Measurements from ENCODE around the gene ANKEF1. TPM values are rescaled to one million over a fixed set of nuclear protein-coding genes. Genes with fewer than 3 reads are reported as not detected.

The ANKEF1 gene
- total RNA-seq, 1 donor from 2014 or later, result 4.2 TPM

DNA sequence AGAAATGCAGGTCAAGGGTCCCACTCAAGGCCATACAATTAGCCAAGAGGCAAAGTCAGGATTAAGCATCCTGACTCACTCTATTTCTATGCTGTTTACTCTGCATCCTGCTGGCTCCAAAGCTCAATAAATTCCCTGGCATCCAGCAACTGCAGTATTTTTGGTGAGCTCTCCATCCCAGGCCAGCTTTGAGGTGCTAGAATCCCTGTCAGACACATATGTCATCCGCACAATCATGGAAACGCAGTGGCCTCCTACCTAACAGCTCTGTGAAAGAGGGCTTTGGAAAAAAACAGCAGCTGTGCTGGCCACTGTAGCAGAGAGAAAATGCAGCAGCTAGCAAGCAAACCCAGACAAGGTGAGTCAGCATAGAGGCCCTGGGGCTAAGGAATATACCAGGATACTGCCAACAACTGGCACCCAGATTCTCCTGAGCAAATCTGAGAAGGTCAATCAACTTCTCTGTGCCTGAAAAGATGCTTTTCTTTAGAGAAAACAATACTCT, 58.4 kb downstream of the ANKEF1 start:
- Histone ChIP-seq H3K27me3 (ENCODE audit: control insufficient read depth, insufficient read depth, low read length) (no peaks in the 10 kb centered on the region), H3K4me3 (ENCODE audit: low read depth, low read length) (no peak overlapping the region), H3K36me3 (ENCODE audit: control insufficient read depth, insufficient read depth, low read length) (no peaks in the 10 kb centered on the region)
- no peak for FAIRE-seq
- DNase-seq (ENCODE audit: low read depth), result peak; percentile 87
- TF ChIP-seq, protein P1, sequence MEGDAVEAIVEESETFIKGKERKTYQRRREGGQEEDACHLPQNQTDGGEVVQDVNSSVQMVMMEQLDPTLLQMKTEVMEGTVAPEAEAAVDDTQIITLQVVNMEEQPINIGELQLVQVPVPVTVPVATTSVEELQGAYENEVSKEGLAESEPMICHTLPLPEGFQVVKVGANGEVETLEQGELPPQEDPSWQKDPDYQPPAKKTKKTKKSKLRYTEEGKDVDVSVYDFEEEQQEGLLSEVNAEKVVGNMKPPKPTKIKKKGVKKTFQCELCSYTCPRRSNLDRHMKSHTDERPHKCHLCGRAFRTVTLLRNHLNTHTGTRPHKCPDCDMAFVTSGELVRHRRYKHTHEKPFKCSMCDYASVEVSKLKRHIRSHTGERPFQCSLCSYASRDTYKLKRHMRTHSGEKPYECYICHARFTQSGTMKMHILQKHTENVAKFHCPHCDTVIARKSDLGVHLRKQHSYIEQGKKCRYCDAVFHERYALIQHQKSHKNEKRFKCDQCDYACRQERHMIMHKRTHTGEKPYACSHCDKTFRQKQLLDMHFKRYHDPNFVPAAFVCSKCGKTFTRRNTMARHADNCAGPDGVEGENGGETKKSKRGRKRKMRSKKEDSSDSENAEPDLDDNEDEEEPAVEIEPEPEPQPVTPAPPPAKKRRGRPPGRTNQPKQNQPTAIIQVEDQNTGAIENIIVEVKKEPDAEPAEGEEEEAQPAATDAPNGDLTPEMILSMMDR (IDR thresholded peaks at IDR 0.05; ENCODE audit: insufficient read depth, low read length, severe bottlenecking), result no peak

- no peak for FAIRE-seq
- TF ChIP-seq, protein P1 (IDR thresholded peaks at IDR 0.05; ENCODE audit: insufficient read depth, low read length, severe bottlenecking), result peak; percentile 8
- H3K4me3 ChIP-seq (ENCODE audit: low read depth, low read length), result no peak overlapping the region
These were observed 59.9 kb downstream of the ANKEF1 start for GRCh38 chr20:10094566-10095173.

DNA sequence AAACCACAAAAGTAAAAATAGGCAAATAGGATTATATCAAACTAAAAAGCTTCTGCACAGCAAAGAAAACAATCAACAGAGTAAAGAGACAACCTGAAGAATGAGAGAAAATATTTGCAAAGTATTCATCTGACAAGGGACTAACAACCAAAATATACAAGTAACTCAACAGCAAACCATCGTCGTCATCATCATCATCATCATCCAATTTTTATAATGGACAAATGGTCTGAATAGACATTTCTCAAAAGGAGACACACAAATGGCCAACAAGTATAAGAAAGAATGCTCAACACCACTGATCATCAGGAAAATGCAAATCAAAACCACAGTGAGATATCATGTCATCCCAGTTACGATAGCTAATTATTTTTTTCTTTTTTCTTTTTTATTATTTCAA, 62.0 kb downstream of the ANKEF1 start:
- H3K36me3 ChIP-seq (ENCODE audit: control insufficient read depth, insufficient read depth, low read length), result no peaks in the 10 kb centered on the region
- FAIRE-seq (no peak), DNase-seq (ENCODE audit: low read depth) (no peak)
- TF ChIP-seq, protein P1 (IDR thresholded peaks at IDR 0.05; ENCODE audit: insufficient read depth, low read length, severe bottlenecking), result no peak
- H3K4me3 ChIP-seq (ENCODE audit: low read depth, low read length), result no peak overlapping the region
- H3K27me3 ChIP-seq (ENCODE audit: control insufficient read depth, insufficient read depth, low read length), result no peaks in the 10 kb centered on the region

More at GRCh38 chr20:10094566-10095173, 59.9 kb downstream of the ANKEF1 start:
- DNase-seq (ENCODE audit: low read depth), result no peak
- Histone ChIP-seq H3K27me3 (ENCODE audit: control insufficient read depth, insufficient read depth, low read length) (no peaks in the 10 kb centered on the region), H3K36me3 (ENCODE audit: control insufficient read depth, insufficient read depth, low read length) (no peaks in the 10 kb centered on the region)

DNA sequence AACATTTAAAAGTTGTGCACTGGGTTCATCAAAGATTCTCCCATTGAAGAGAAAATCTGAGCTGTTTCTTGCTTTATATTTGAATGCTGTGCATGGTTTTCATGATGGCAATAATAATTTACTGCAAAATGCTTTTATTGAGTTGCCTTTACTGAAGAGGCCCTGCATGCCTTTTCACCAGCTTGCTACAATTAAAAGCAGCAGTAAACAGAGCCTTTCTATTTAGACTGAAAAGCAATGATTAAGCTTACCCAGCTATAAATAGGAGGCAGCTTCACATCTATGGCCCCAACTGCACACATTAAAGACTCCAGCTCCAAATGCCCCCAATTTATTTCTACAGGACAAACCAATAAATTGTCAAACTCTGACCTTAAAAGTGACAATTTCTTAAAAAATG, 70.3 kb downstream of the ANKEF1 start:
- DNase-seq (ENCODE audit: low read depth) (no peak), FAIRE-seq (no peak)
- no peak overlapping the region for H3K4me3 ChIP-seq (ENCODE audit: low read depth, low read length)
- H3K27me3 ChIP-seq (ENCODE audit: control insufficient read depth, insufficient read depth, low read length), result no peaks in the 10 kb centered on the region
- no peaks in the 10 kb centered on the region for H3K36me3 ChIP-seq (ENCODE audit: control insufficient read depth, insufficient read depth, low read length)
- TF ChIP-seq, protein P1 (IDR thresholded peaks at IDR 0.05; ENCODE audit: insufficient read depth, low read length, severe bottlenecking), result no peak

Other genes with a start within 250 kb of the ANKEF1 start
- not detected in 2 replicates for gene PAK5, start 195.9 kb upstream of the ANKEF1 start, total RNA-seq
- not detected in 2 replicates for gene SNAP25, start 183.8 kb downstream of the ANKEF1 start, total RNA-seq

All from bronchial epithelial cell (primary cell).